ENCODE measurements around the gene C14orf132. TPM values are rescaled to one million over a fixed set of nuclear protein-coding genes. Genes with fewer than 3 reads are reported as not detected.
A peak's percentile ranks its signal among the peaks of the same experiment; 100 is the strongest.

Gene C14orf132
- total RNA-seq, 2 donors from 2014 or later: 1.3 to 2.8 TPM

DNA sequence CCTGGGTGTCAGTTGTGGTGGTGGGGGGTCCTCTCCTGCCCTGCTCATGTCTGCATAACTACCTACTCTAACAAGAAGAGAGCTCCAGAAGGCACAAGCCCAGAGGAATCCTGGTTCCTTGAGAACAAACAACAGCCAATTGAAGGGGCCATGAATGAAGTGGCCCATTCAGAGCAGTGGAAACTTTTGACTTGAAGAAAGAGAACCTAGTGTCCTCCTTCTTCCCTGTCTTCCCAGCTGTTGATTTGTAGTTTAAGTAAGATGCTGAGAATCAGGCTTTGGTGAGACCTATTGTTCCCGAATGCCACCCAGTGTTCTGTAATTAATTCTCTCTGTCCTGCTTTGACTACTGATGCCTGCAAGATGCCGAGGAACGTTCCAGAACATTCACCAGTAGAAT is 79.2 kb downstream of the C14orf132 start:
- no peak overlapping the region for H3K27ac Mint-ChIP-seq
- H3K9me3 Mint-ChIP-seq: no peaks in the 10 kb centered on the region
- no peaks in the 10 kb centered on the region for H3K36me3 Mint-ChIP-seq (ENCODE audit: low read depth)
- ATAC-seq (replicated peaks): no peak
- H3K27me3 Mint-ChIP-seq: no peaks in the 10 kb centered on the region
- H3K4me3 Mint-ChIP-seq: no peak overlapping the region
- peaks cover 9% of the 10 kb centered on the region for H3K4me1 Mint-ChIP-seq

DNA sequence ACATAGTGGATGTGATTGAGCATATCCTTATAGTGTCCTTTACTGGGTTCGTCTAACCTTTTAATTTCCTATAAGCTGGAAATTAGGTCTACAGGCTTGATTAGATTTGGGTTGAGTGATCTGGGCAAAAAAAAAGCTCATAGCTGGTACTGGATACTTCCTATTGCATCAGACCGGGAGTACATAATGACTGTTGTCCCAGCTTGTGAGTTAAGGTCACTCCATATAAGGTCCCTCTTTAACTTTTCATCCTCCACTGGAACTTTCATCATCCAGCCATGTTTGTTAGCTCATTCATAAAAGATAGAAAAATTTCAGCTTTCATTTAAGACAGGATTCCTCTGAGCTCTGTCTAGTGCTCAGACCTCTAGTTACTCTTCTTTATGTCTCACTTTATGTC is 80.8 kb downstream of the C14orf132 start:
- peak; percentile 56 for ATAC-seq (replicated peaks)
- no peak overlapping the region for H3K27ac Mint-ChIP-seq
- peaks cover 9% of the 10 kb centered on the region for H3K4me1 Mint-ChIP-seq
- no peak overlapping the region for H3K4me3 Mint-ChIP-seq
- no peaks in the 10 kb centered on the region for H3K9me3 Mint-ChIP-seq
- H3K36me3 Mint-ChIP-seq (ENCODE audit: low read depth): no peaks in the 10 kb centered on the region
- no peaks in the 10 kb centered on the region for H3K27me3 Mint-ChIP-seq

DNA sequence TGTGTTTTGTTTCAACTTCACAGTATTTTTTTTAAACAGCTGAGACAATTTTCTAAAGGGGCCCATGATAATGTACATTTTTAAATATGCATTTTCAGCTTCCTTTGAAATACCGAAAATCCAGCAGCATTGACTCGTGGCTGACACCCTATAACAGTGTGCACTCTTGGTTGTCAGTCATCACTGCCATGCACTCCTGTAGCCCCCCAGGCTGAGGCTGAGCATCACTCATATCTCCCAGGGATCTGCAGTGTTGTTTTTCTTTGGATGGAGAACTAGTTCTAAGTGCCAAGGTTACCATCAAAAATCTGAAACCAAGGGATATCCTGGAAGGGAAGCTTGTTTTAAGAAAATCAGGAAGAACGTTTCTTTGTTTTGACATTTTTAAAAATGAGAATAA is 81.2 kb downstream of the C14orf132 start:
- Mint-ChIP-seq H3K4me1 (peaks cover 9% of the 10 kb centered on the region), H3K27me3 (no peaks in the 10 kb centered on the region), H3K27ac (no peak overlapping the region), H3K9me3 (no peaks in the 10 kb centered on the region), H3K36me3 (ENCODE audit: low read depth) (no peaks in the 10 kb centered on the region), H3K4me3 (no peak overlapping the region)
- no peak for ATAC-seq (replicated peaks)

DNA sequence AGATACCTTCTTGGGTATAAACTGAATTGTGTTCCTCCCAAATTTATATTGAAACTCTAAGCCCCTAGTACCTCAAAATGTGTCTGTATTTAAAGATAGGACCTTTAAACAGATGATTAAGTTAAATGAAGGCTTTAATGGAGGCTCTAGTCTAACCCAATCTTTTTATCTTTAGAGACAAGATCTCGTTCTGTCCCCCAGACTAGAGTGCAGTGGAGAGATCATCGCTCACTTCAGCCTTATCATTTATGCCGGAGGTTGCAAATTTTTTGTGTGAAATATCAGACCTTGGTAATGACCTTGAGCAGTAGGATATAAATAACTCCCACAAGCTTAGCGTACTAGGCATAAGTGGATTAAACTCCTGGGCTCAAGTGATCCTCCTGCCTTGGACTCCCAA is 81.8 kb downstream of the C14orf132 start:
- no peak overlapping the region for H3K4me3 Mint-ChIP-seq
- no peaks in the 10 kb centered on the region for H3K9me3 Mint-ChIP-seq
- peaks cover 9% of the 10 kb centered on the region for H3K4me1 Mint-ChIP-seq
- no peaks in the 10 kb centered on the region for H3K36me3 Mint-ChIP-seq (ENCODE audit: low read depth)
- H3K27ac Mint-ChIP-seq: no peak overlapping the region
- no peaks in the 10 kb centered on the region for H3K27me3 Mint-ChIP-seq
- ATAC-seq (replicated peaks): no peak

DNA sequence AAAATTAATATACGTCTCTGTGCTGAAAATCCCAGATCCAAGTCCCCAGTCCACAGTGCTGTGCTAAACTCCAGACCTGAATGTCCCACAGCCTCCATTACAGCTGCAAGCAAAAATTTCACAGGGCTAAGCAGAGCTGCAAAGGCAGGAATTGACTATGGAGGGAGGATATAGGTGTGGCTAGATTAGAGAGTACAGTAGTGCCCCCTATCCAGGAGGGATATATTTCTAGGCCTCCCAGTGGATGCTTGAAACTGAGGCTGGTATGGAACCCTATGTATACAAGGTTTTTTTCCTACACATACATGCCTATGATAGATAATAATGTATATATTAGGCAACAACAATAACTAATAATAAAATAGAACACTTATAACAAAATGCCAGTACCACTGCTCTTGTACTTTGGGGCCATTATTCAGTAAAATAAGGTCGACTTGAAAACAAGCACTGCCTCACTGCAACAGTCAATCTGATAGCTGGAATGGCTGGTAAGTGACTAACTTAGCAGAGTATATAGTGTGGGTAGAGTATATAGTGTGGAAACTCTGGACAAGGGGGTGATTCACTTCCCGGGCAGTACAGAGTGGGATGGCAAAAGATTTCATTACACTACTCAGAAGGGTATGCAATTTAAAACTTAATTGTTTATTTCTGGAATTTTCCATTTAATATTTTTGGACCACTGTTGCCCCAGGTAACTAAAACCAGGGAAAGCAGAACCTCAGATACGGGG is 82.7 kb downstream of the C14orf132 start:
- Mint-ChIP-seq H3K9me3 (no peaks in the 10 kb centered on the region), H3K27me3 (no peaks in the 10 kb centered on the region), H3K4me3 (no peak overlapping the region), H3K4me1 (peaks cover 17% of the 10 kb centered on the region), H3K36me3 (ENCODE audit: low read depth) (no peaks in the 10 kb centered on the region), H3K27ac (no peak overlapping the region)
- ATAC-seq (replicated peaks): no peak

DNA sequence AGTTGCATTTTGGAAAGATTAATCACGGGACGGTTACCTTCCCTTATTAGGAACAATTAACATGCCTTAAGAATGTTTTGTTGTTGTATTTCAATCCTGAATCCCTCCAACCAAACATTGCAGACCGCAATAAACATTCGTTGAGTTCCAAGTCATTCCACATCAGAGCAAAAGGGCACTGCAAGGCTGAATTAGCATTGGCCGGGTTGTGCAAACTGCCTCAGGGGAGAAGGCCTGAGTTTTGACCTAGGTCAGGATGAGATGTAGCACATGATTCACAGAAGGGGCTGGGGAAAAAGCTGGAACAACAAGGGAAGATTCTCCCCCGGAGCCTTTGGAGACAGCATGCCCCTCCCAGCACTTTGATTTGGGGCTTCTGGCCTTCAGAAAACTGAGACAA is 83.3 kb downstream of the C14orf132 start:
- no peak overlapping the region for H3K4me3 Mint-ChIP-seq
- peaks cover 16% of the 10 kb centered on the region for H3K4me1 Mint-ChIP-seq

DNA sequence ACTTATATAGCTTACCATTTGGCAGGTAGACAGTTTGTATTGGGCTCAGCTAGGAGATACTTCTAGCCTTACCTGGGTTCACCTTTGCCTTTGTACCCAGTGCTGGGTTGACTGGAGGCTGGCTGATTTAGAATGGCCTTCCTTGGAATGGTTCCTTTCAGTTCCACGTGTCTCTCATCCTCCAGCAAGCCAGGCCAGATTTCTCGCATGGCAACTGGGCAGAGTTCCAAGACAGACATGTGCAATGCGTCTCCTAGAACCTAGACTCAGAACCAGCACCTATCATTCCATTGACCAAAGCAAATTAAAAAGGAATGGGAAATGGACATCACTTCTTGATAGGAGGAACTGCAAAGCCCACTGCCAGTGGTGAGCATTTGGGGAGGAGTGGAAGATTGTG is 86.4 kb downstream of the C14orf132 start:
- Mint-ChIP-seq H3K4me3 (peak overlapping the region; percentile 52), H3K36me3 (ENCODE audit: low read depth) (no peaks in the 10 kb centered on the region), H3K4me1 (peaks cover 16% of the 10 kb centered on the region), H3K27me3 (no peaks in the 10 kb centered on the region), H3K27ac (peak overlapping the region; percentile 91), H3K9me3 (peaks cover 4% of the 10 kb centered on the region)
- ATAC-seq (replicated peaks): no peak

More for the DNA sequence above, 83.3 kb downstream of the C14orf132 start:
- no peaks in the 10 kb centered on the region for H3K9me3 Mint-ChIP-seq
- no peak for ATAC-seq (replicated peaks)
- no peaks in the 10 kb centered on the region for H3K36me3 Mint-ChIP-seq (ENCODE audit: low read depth)
- no peaks in the 10 kb centered on the region for H3K27me3 Mint-ChIP-seq
- H3K27ac Mint-ChIP-seq: no peak overlapping the region

DNA sequence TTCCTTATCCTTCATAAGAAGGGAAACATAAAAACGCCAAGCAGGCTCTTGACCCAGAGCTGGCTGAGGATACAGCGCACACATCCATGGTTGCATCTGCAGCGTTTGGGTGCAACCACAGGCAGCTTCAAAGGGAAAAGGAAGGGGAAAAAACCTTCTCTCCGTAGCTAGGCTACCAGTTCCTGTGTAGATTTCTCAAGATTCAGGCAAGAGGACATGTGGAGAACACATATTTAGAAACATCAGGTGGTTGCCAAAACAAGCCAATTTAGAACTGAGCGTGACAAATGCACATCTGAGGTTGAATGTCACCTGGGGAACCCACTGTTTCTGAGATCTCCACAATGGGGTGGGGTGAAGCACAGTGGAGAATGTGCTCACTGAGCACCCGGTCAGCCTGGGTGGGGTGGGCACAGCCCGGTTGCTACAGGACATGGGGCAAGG is 87.2 kb downstream of the C14orf132 start:
- Mint-ChIP-seq H3K4me3 (peak overlapping the region; percentile 52), H3K4me1 (peaks cover 16% of the 10 kb centered on the region), H3K9me3 (peaks cover 4% of the 10 kb centered on the region), H3K27ac (peak overlapping the region; percentile 91), H3K27me3 (no peaks in the 10 kb centered on the region), H3K36me3 (ENCODE audit: low read depth) (no peaks in the 10 kb centered on the region)
- ATAC-seq (replicated peaks): peak; percentile 87

DNA sequence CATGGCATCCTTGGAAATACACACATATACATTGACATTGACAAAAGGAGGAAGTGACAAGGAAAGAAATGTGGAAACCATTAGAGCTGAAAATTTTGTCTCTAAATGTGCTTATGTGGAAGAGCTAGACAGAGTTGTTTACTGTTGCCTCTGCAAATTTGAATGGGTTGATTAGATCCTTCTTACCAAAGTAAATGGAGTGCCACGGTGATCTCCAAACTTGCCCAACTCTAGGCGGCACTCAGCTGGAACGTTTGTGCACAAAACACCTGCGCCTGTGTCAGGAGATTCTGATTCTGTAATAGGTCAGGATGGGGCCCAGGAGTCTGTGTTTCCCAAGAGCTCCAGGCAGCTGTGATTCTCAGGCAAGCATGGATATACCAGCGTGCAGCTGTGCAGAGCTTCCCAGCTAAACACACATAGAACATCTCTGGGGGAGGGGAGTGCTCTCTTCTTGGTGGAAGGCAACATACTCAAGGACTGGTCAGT is 87.7 kb downstream of the C14orf132 start:
- H3K27ac Mint-ChIP-seq: peak overlapping the region; percentile 91
- no peak for ATAC-seq (replicated peaks)
- H3K36me3 Mint-ChIP-seq (ENCODE audit: low read depth): no peaks in the 10 kb centered on the region
- peaks cover 16% of the 10 kb centered on the region for H3K4me1 Mint-ChIP-seq
- peaks cover 4% of the 10 kb centered on the region for H3K9me3 Mint-ChIP-seq
- H3K27me3 Mint-ChIP-seq: no peaks in the 10 kb centered on the region
- peak overlapping the region; percentile 52 for H3K4me3 Mint-ChIP-seq

DNA sequence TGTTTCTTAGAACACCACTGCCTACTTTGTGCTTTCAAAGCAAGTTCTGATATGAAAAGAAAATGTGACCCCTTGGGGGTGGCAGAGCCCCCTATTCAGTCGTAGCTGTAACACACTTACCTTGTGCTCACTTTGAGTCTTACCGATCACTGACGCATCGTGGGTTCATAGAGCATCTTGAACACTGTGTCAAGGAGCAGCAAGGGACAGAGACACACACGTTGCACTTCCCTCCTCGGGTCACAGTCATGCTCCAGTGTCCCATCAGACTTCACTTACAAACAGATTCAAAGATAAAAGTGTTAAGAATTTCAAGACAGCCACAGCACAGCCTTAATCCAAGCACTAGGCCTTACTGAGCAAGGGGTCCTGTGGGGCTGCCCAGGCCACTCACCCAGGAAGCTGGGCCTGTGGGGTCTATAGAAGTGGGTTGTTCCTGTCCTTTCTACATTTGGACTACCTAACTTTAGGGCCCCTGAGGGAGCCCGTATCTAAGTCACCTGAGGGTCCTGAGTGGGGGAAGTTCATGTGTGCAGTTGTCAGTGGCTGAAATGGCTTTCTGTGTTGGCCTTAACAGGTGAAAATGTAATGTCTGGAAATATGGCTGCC is 90.1 kb downstream of the C14orf132 start:
- Mint-ChIP-seq H3K27ac (no peak overlapping the region), H3K27me3 (peaks cover 11% of the 10 kb centered on the region), H3K4me1 (peaks cover 11% of the 10 kb centered on the region), H3K36me3 (ENCODE audit: low read depth) (no peaks in the 10 kb centered on the region), H3K4me3 (no peak overlapping the region), H3K9me3 (peaks cover 4% of the 10 kb centered on the region)
- no peak for ATAC-seq (replicated peaks)

DNA sequence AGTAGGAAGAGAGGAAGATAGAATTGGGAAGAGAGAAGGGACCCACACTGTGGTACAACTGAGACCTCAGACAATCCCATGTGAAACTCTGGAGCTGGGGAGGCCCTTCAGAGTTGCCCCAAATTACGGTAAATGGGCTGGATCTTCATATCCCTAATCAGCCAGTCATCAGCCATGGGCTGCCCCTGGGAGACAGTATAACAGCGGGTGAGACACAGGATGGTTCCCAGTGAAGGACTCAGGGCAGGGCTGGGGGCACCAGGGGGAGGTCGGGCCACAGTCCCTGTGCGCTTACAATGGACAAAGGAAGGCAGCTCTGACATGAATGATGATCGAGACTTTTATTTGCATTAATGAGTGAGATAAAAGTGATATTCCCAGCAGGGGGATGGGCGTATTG is 91.2 kb downstream of the C14orf132 start:
- Mint-ChIP-seq H3K9me3 (peaks cover 4% of the 10 kb centered on the region), H3K27ac (no peak overlapping the region)

DNA sequence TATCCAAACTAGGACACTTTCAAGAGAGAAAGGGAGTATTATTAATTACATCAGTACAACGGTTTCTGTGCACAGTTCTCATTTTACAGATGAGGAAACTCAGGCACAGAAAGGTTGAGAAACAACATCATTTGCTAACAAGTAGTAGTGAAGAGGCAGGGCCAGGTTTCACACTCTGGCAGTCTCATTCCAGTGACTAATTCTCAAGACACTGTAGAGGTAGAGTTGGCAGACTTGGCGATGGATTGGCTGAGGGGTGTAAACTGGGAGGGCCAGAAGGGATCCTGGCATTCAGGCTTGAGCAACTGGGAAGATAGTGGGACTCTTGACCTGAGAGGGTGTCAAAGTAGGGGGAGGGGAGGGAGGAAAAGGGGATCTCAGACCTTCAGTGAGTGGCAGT is 91.7 kb downstream of the C14orf132 start:
- Mint-ChIP-seq H3K27me3 (peaks cover 23% of the 10 kb centered on the region), H3K9me3 (peaks cover 4% of the 10 kb centered on the region), H3K4me1 (peaks cover 11% of the 10 kb centered on the region), H3K27ac (no peak overlapping the region), H3K36me3 (ENCODE audit: low read depth) (no peaks in the 10 kb centered on the region), H3K4me3 (no peak overlapping the region)
- ATAC-seq (replicated peaks): no peak

More for the DNA sequence above, 91.2 kb downstream of the C14orf132 start:
- no peak overlapping the region for H3K4me3 Mint-ChIP-seq
- peaks cover 11% of the 10 kb centered on the region for H3K4me1 Mint-ChIP-seq
- peaks cover 19% of the 10 kb centered on the region for H3K27me3 Mint-ChIP-seq
- no peak for ATAC-seq (replicated peaks)
- H3K36me3 Mint-ChIP-seq (ENCODE audit: low read depth): no peaks in the 10 kb centered on the region

DNA sequence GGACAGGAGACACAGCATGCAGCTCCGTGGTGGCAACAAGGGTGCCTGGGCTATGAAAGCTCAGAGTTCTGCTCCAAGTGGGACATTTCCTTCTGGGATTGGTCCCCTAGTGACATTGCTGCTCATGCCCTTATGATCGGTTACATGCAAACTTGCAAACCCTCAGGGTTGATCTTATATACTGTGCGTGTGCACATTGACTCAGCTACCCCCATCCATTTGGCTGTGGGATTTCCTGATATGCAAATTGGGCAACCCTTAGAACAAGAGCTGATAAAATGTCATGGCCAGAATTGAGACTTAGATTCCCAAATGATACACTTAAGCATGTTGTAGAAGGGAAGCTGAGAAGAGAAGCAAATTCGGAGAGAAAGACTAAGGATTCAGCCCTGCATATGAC is 92.7 kb downstream of the C14orf132 start:
- no peaks in the 10 kb centered on the region for H3K36me3 Mint-ChIP-seq (ENCODE audit: low read depth)
- H3K27ac Mint-ChIP-seq: no peak overlapping the region
- H3K9me3 Mint-ChIP-seq: peaks cover 4% of the 10 kb centered on the region
- ATAC-seq (replicated peaks): no peak
- no peak overlapping the region for H3K4me3 Mint-ChIP-seq
- peaks cover 3% of the 10 kb centered on the region for H3K4me1 Mint-ChIP-seq
- H3K27me3 Mint-ChIP-seq: peaks cover 24% of the 10 kb centered on the region

DNA sequence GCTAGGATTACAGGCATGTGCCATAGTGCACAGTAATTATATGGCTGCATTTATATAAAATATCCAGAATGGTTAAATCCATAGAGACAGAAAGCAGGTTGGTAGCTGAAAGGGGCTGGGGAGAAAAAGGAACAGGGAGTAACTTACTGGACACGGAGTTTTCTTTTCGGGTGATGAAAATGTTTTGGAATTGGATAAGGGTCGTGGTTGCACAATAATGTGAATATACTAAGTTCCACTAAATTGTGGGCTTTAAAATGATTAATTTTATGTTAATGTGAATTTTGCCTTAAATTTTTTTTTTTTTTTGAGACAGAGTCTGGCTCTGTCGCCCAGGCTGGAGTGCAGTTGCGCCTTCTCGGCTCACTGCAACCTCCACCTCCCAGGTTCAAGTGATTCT is 95.3 kb downstream of the C14orf132 start:
- Mint-ChIP-seq H3K4me3 (no peak overlapping the region), H3K36me3 (ENCODE audit: low read depth) (no peaks in the 10 kb centered on the region), H3K4me1 (no peaks in the 10 kb centered on the region), H3K9me3 (peaks cover 4% of the 10 kb centered on the region), H3K27ac (no peak overlapping the region), H3K27me3 (peaks cover 24% of the 10 kb centered on the region)
- no peak for ATAC-seq (replicated peaks)

DNA sequence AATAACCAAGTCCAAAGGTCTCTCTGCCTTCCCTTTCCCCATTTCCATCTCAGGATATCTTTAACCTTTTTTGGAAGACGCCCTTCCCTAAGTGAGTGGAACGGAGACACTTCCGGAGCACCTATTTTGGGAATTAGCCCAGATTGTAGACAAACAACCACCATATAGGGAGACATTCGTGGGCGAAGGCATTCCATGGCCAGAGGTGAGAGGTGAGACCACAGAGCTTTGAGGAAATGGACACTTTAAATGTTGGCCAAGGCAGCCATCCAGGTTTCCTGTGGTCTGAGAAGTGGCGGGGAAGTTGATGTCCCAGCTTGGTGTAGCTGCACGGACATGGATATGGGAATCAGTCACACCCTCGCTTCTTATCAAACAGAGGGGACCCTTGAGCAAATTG is 96.1 kb downstream of the C14orf132 start:
- H3K27me3 Mint-ChIP-seq: peaks cover 24% of the 10 kb centered on the region
- peaks cover under 1% of the 10 kb centered on the region for H3K9me3 Mint-ChIP-seq

More for the DNA sequence above, 96.1 kb downstream of the C14orf132 start:
- ATAC-seq (replicated peaks): no peak
- H3K4me1 Mint-ChIP-seq: no peaks in the 10 kb centered on the region
- no peaks in the 10 kb centered on the region for H3K36me3 Mint-ChIP-seq (ENCODE audit: low read depth)
- no peak overlapping the region for H3K4me3 Mint-ChIP-seq
- H3K27ac Mint-ChIP-seq: no peak overlapping the region

Data from activated T-helper 17 cell treated with anti-CD3 and anti-CD28 coated beads, Interleukin-2, amount 50 U/mL, for 72 hours (primary cell).